Hematopoietic multipotent progenitor cell treated with erythropoietin and hydrocortisone succinate and interleukin-3 and kit ligand, for 17 days (in vitro differentiated cells): Measurements from ENCODE around the gene SLIT1.

ENCODE experiments used
- DNase-seq: peaks from one replicate; pipeline ENCODE4 v3.0.0-alpha.2; 2015; ENCODE audit warnings: low spot score

The SLIT1 gene

GRCh38 chr10:97169911-97170693, 15.7 kb downstream of the SLIT1 start:
- no peak for DNase-seq

GRCh38 chr10:97169063-97169462, 16.7 kb downstream of the SLIT1 start:
- DNase-seq = no peak

- DNase-seq = no peak
These were observed 17.1 kb downstream of the SLIT1 start for GRCh38 chr10:97168645-97169044.

- DNase-seq = no peak
These were observed 20.3 kb downstream of the SLIT1 start for GRCh38 chr10:97165499-97165898.

- DNase-seq = no peak
These were observed 21.8 kb downstream of the SLIT1 start for GRCh38 chr10:97163781-97164501.

- no peak for DNase-seq
These were observed 22.6 kb downstream of the SLIT1 start for GRCh38 chr10:97163181-97163580.

- DNase-seq = no peak
These were observed 26.0 kb downstream of the SLIT1 start for GRCh38 chr10:97159646-97160305.

- DNase-seq = no peak
These were observed 28.1 kb downstream of the SLIT1 start for GRCh38 chr10:97157578-97158095.

- no peak for DNase-seq
These were observed 31.0 kb downstream of the SLIT1 start for GRCh38 chr10:97154781-97155180.

- no peak for DNase-seq
These were observed 31.6 kb downstream of the SLIT1 start for GRCh38 chr10:97154162-97154561.

GRCh38 chr10:97153270-97153850, 32.4 kb downstream of the SLIT1 start:
- no peak for DNase-seq

GRCh38 chr10:97151307-97151914, 34.3 kb downstream of the SLIT1 start:
- DNase-seq = no peak

- no peak for DNase-seq
These were observed 35.1 kb downstream of the SLIT1 start for GRCh38 chr10:97150616-97151015.

GRCh38 chr10:97150013-97150595, 35.7 kb downstream of the SLIT1 start:
- no peak for DNase-seq

- DNase-seq = no peak
These were observed 36.7 kb downstream of the SLIT1 start for GRCh38 chr10:97149079-97149531.

GRCh38 chr10:97144297-97144696, 41.5 kb downstream of the SLIT1 start:
- DNase-seq = no peak

GRCh38 chr10:97142834-97143233, 42.9 kb downstream of the SLIT1 start:
- no peak for DNase-seq

- no peak for DNase-seq
These were observed 44.6 kb downstream of the SLIT1 start for GRCh38 chr10:97140902-97141745.

- no peak for DNase-seq
These were observed 45.5 kb downstream of the SLIT1 start for GRCh38 chr10:97140049-97140846.

- no peak for DNase-seq
These were observed 46.1 kb downstream of the SLIT1 start for GRCh38 chr10:97139651-97140048.
